Fibroblast of skin of right biceps (primary cell): ENCODE measurements around the gene PFAS.
"Not testable (repeated sequence)": the region's sequence is repeated elsewhere in the genome, so short reads cannot be mapped to it uniquely, and the experiment has no call there.

Experiments
- DNase-seq: peaks from one replicate; pipeline ENCODE4 v3.0.0-alpha.2; 2013

PFAS gene

DNA sequence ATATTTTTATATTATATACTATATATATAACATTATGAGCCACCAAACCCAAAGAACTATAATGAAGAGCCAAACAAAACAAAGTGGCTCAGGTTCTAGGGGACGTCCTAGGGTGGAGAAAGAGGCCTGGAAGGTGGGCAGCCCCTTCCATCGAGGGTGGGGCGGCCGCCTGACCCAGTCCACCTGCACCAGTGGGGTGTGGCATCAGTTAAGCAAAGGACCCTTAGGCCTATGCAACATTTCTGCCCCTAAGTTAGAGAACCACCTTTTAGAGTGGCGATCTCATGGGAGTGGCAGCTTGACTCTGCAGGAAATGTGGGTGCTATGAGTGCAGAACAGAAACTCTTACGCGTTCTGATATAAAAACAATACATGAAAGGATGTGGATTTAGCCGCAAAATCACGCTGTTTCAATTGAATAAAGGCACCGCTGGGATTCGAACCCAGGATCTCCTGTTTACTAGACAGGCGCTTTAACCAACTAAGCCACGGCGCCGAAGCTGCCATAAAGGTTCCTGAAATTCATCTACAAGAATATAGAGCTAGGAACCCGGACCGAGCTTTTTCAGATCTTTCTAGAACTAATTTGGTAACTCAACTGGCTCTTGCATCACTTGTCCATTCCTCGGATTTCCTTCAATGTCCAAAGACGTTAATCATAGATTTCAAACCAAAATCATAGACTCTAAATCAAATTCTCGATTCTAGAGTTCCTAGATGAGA is 23.1 kb upstream of the PFAS start:
- DNase-seq, result peak; percentile 87

DNA sequence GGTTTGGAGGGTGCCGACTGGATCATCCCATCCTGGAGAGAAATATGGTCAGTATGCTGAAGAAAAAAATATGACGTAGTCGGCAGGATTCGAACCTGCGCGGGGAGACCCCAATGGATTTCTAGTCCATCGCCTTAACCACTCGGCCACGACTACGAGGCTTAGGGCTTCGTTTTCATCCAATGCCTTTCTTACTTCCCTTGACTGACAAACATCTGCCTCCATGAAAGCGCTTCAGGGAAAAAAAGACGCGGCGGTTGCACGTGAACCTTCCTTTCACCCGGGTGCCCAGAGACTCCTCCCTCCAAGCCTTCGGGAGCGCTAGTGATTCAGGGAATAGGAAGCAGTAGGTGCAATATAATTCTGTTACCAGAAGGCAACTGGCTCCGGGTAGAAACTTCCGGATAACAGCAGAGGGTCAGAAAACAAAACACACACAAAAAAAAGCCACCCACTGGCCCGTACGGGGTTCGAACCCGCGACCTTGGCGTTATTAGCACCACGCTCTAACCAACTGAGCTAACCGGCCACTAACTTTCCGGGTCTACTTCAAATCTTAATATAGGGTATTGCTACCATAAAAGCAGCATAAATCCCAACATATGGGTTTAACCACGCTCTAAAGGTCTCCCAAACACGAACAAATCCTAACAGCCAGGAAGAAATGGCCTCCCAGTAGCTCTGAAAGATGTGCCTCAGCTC is 22.4 kb upstream of the PFAS start:
- peak; percentile 93 for DNase-seq

DNA sequence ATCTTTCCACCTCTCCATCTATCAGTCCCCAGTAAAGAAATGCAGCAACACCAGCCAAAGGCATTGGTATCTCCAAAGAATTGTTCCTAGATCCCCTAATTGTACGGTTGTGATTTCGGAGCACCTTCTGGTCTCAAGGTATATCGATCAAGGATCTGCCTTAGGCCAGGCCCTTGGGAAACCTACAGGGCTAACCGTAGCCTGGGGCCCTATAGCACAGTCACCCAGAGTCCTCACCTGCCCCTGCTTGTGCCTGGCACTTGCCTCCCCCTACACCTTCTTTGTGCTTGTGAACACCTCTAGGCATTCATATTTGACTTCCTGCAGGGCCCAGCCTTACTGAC is 21.9 kb upstream of the PFAS start:
- DNase-seq, result no peak

DNA sequence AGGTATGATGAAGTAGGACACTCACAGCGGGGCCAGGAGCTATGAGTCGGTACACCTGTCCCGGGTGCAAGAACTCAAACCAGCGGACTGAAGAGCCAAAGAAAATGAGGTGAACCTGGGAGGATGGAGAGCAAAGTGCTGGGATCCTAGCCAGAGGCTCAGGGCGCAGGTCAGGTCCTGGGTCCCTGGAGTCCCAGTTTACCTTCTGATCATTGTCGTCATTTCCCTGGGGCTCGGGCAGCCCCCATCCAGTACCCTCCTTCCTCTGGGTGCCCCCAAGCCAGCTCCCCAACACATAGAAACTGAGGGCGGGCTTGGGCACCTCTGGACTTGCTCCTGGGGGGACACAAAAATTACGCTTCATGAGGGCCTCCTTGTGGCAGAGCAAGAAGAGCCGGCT is 17.4 kb upstream of the PFAS start:
- no peak for DNase-seq

DNA sequence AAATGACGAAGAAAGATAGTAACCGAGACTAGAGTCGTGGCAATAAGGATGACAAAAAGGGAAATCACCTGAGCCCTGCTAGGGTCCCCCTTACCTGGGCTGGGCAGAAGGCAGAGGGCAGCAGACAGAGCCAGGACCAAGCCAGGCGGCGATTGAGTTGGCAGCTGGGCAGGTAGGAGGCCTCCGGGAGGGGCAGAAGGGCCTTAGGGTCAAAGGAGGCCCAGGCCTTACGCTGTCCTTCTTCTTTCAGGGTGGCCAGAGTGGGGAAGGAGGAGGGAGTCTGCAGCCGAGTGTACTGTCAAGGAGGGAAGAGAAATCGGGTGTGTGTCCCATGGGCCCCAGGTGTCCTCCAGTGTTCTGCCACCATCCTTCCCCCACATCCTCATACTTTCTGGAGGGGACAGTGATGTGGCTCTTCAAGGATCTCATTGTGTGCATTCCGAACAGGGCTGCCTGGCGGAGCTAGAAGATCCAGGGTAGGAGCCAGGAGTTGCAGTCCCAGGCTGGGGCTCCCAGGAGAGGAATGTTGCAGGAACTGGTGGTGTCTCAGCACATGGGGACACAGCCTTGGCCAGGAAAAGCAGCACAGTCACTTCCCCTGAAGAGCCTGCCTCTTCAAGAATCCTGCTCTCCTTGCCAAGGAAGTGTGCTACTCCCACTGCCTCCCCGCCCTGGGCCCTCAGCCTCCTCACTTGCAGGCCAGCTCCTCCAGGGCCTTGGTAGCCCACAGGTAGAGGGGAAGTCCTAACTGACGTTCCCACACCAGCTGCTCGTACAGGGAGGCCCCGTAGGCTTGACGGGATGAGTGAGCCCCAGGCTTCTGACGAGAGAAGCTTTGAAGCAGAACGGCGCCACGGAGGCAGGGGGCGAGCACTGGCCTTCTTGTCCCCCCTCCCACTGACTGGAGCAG is 14.5 kb upstream of the PFAS start:
- DNase-seq, result no peak

DNA sequence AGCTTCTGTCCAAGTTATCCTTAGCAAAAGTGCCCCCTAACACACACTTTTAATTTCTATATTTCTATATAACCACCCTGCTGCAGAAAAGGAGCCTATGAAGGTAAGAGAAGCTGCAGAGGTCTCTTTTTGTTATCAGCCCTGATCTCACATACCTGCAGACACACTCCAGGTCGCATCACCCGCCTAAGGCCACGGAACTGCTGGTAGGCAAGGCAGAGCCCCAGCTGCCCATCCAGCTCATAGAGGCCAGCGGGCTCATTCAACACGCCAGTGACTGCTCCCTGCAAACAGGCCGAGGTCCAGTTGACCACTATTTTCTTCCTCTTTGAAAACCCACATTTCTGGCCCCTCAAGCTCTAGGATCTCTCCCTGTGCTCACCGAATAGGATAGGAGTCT is 13.4 kb upstream of the PFAS start:
- no peak for DNase-seq

DNA sequence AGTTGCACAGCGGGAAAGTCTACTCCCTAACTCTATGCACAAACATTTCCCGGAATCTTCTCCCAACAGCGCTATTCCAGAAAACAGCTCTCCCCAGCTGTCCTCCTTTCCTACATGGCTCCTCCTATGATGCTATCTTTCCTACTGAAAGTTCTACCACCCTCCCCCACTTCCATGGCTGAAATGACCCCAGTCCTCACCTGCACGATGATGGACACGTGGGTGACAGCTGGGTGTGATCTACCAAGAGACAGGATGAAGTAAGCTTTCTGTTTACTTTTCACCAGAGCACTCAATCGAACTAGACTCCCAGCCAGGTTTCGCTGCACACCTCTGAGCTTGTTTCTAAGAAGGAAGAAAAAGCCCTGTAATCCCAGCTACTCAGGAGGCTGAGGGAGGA is 11.9 kb upstream of the PFAS start:
- no peak for DNase-seq

DNA sequence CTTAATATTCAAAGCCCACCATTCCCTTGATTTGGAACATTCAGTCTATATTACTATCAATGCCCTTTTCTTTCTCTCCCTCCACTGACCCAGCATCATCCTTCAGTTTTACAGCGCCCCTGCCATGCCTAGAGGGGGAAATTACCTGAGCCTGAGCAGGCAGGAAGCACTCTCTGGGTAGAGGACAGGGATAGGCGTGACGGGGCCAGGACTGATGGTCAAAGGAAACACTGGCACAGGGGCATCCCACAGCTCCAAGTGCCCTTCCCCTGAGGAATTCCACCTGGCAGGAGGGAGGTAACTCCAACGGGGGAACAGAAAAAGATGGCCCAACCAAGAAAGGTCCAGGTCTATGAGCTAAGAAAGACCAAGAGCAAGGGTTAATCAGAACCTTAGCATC is 11.2 kb upstream of the PFAS start:
- DNase-seq, result no peak

DNA sequence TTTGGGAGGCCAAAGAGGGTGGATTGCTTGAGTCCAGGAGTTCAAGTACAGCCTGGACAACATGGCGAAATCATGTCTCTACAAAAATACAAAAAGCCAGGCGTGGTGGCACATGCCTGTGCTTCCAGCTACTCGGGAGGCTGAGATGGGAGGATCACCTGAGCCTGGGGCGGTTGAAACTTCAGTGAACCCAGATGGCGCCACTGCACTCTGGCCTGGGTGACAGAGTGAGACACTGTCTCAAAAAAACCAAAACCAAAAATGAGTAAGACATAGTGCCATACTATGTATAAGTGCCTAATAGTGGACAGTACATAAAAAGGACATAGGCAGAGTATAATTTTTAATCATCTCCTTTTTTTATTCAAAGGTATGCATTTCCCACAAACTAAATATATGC is 5.3 kb upstream of the PFAS start:
- no peak for DNase-seq

DNA sequence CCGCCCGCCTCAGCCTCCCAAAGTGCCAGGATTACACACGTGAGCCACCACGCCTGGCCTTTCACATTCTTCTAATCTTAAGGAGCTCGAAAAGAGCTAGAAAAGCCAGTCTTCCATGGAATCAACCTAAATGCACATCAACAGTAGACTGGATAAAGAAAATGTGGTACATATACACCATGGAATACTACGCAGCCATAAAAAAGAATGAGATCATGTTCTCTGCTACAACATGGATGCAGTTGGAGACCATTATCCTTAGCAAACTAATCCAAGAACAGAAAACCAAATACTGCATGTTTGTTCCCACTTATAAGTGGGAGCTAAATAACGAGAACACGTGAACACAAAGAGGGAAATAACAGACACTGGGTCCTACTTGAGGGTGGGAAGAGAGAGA is 4.3 kb upstream of the PFAS start:
- DNase-seq, result no peak

DNA sequence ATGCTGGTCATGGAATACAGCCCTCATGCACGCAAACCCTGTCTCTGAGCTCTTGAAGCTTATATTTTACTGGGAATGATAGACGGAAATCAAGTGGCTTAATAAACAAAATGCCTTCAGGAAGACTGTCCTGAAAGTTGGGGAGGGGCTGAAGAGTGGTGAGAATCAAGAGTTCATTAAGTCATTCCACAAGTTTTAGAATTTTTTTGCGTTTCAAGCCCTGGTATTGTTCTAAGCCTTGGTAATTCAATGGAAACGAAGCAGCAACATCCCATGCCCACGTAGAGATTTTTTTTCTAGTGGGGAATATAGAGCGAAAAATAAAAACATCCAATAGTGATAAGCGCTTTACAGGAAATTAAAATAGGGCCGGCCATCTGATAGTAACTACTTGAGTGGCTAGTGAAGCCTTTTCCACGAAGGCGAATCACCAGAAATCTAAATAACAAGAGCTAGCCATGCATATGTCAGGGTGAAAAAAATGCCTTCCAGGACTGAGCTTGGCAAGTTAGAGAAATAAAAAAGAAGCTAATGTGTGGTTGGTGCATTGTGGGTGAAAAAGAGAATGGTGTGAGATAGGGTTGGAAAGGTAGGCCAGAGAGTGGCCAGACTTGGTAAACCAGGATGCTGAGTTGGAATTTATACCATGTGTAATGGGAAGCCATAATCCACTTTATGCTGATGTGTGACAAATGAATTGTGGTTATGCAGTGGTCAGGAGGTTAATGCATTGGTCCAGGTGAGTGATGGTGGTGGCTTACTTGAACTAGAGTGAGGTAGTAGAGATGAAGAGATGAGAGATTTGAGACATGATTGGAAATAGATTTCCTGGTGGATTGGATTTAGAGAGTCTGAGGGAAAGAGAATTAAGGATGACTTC is 772 bp downstream of the PFAS start:
- no peak for DNase-seq

DNA sequence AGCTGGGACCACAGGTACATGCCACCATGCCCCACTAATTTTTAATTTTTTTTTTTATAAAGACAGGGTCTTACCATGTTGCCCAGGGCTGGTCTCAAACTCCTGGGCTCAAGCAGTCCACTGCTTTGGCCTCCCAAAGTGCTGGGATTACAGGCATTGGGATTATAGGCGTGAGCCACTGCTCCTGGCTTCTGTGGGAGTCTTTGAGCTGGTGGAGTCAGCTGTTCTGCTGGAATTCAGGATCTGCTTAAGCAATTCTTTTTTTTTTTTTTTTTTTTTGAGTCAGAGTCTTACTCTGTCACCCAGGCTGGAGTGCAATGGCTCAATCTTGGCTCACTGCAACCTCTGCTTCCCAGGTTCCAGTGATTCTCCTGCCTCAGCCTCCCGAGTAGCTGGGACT is 2.3 kb downstream of the PFAS start:
- not testable (repeated sequence) for DNase-seq

DNA sequence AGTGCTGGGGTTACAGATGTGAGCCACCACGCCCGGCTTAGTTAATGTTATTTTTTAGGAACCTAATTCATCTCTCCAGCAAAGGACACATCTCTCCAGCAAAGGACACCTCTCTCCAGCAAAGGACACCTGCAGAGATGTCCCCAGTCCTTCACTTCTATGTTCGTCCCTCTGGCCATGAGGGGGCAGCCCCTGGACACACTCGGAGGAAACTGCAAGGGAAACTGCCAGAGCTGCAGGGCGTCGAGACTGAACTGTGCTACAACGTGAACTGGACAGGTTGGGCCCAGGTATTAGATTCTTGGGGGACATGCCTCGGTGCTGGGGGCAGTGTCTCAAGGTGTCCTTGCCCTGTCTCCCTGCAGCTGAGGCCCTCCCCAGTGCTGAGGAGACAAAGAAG is 4.7 kb downstream of the PFAS start:
- no peak for DNase-seq

DNA sequence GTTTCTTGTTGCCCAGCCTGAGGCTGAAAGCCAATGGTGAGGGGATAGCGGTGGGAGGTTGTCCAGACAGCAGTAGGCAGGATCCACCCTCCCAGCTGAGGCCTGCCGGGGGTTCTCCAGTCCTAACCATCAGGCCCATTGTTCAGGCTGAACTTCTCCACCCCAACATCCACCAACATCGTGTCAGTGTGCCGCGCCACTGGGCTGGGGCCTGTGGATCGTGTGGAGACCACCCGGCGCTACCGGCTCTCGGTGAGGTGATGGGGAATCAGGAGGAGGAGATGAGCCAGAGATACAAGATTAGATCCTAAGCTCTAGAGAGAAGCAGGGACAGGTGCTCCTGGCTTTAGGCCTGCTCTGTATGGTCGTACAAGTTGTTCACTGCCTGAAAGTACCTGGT is 5.8 kb downstream of the PFAS start:
- no peak for DNase-seq

DNA sequence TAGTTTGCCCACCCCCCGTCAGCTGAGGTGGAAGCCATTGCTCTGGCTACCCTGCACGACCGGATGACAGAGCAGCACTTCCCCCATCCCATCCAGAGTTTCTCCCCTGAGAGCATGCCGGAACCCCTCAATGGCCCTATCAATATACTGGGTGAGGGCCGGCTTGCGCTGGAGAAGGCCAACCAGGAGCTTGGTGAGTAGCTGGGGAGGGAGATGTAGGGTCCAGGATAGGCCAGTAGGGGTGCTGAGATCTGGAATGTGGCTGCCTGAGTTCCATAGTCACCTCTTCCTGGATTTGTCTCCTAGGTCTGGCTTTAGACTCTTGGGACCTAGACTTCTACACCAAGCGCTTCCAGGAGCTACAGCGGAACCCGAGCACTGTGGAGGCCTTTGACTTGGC is 6.4 kb downstream of the PFAS start:
- DNase-seq, result no peak

DNA sequence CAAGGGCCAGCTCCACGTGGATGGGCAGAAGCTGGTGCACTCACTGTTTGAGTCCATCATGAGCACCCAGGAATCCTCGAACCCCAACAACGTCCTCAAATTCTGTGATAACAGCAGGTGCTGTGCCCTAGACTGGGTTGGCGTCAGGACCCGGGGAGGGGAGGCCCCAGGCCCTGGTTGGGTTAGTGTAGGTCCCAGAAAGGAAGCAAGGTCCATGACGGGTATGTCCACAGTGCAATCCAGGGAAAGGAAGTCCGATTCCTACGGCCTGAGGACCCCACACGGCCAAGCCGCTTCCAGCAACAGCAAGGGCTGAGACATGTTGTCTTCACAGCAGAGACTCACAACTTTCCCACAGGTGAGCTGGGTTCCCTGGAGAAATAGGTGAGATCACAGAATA is 7.2 kb downstream of the PFAS start:
- DNase-seq, result no peak

DNA sequence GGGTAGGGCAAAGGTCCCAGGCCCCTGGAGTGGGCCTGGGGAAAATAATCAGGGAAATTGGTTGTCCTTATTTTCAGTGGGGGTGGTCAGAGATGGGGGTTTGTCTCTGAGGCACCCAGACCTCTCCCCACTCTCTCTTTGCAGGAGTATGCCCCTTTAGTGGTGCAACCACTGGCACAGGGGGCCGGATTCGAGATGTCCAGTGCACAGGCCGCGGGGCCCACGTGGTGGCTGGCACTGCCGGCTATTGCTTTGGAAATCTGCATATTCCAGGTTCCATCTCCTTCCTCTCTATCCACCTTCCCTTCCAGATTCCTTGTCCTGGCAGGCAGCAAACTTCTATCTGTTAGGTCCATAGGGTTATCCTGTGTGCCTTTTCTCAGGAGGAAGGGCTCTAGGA is 7.6 kb downstream of the PFAS start:
- DNase-seq, result no peak

DNA sequence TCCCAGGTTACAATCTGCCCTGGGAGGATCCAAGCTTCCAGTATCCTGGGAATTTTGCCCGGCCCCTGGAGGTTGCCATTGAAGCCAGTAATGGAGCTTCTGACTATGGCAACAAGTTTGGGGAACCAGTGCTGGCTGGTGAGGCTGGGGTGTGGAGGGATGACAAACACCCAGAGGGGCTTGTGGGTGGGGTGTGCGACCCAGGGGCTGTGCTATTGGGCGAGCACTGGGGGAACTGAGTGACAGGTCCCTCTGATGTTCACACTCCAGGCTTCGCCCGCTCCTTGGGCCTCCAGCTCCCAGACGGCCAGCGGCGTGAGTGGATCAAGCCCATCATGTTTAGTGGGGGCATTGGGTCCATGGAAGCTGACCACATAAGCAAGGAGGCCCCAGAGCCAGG is 8.7 kb downstream of the PFAS start:
- DNase-seq, result no peak

DNA sequence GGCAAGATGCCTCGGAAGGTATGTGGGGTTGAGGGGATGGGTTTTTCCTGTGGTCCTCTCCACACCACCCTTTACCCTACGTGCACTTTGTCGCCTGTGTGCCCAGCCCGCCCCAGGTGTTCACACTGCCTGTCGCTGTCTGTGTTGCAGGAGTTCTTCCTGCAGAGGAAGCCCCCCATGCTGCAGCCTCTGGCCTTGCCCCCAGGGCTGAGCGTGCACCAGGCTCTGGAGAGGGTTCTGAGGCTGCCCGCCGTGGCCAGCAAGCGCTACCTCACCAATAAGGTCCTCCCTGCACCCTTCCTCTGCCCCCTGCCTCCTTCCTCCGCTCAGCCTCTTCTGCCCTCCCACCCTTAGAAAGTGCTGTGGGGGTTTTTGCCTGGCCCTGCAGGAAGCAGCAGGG is 15.2 kb downstream of the PFAS start:
- no peak for DNase-seq

DNA sequence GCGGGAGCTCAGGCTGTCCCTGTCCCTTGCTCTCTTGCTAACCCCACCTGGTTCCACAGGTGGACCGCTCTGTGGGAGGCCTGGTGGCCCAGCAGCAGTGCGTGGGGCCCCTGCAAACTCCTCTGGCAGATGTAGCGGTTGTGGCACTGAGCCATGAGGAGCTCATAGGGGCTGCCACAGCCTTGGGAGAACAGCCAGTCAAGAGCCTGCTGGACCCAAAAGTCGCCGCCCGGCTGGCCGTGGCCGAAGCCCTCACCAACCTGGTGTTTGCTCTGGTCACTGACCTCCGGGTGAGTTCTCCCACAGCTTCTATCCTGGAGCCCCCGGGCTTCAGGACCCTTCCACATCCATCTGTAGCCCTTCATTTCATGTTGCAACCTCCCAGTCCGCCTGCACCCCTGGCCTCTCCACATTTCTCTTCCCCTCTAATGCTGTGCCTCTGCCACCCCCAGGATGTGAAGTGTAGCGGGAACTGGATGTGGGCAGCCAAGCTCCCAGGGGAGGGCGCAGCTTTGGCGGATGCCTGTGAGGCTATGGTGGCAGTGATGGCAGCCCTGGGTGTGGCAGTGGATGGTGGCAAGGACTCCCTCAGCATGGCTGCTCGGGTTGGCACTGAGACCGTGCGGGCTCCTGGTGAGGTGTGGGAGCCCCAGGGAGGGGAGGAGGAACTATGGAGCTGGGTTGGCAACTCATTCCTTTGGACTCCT is 15.9 kb downstream of the PFAS start:
- no peak for DNase-seq

DNA sequence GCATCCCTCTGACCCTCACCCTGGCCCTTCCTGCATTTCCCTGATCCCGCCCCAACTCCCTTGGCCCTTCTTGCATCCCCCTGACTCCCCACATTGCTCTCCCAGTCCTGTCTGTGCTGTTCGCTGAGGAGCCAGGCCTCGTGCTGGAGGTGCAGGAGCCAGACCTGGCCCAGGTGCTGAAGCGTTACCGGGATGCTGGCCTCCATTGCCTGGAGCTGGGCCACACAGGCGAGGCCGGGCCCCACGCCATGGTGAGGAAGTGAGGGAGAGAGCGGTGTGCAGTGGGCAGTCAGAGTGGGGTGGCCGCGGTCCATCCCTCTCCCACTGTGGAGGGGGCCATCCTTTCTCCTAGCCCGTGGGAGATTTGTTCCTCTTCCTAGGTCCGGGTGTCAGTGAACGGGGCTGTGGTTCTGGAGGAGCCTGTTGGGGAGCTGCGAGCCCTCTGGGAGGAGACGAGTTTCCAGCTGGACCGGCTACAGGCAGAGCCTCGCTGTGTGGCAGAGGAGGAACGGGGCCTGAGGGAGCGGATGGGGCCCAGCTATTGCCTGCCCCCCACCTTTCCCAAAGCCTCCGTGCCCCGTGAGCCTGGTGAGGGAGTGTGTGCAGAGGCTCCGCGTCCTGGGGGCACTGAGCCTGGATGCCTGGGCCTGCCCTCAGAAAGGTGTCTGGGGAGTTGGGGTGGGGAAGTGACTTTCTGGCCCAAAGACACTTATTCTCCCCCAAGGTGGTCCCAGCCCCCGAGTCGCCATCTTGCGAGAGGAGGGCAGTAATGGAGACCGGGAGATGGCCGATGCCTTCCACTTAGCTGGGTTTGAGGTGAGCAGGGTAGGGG is 17.8 kb downstream of the PFAS start:
- no peak for DNase-seq
